Activated CD8-positive, alpha-beta T cell treated with anti-CD3 and anti-CD28 coated beads for 36 hours (primary cell): ENCODE results near the gene NPTX1. TPM values are rescaled to one million over a fixed set of nuclear protein-coding genes. Genes with fewer than 3 reads are reported as not detected.

ENCODE experiments used
- ATAC-seq: fragments of 200-7000 bp; cut with Tn5 transposase; one replicate; pipeline ENCODE4 v1.10.0; 2021; ENCODE audit warnings: mild to moderate bottlenecking, moderate library complexity
- CTCF ChIA-PET: fragments of 350-600 bp; sonication (Branson Sonifier 250); formaldehyde crosslinking; loops from one replicate; lab custom pipeline; 2021; ENCODE audit warnings: antibody characterized with exemption; lab: Charles Lee
- POLR2A ChIA-PET: fragments of 350-600 bp; sonication (Branson Sonifier 250); formaldehyde crosslinking; loops from one replicate; lab custom pipeline; 2021; ENCODE audit warnings: antibody characterized with exemption; lab: Charles Lee
- DNase-seq: peaks from one replicate; pipeline ENCODE4 v3.0.0-alpha.2; 2020
- H3K27ac Mint-ChIP-seq: one replicate; pipeline ENCODE4 v1.8.0; 2021; ENCODE audit warnings: mild to moderate bottlenecking, mixed read lengths
- H3K27me3 Mint-ChIP-seq: one replicate; pipeline ENCODE4 v1.8.0; 2021; ENCODE audit warnings: mixed read lengths
- H3K36me3 Mint-ChIP-seq: one replicate; pipeline ENCODE4 v1.8.0; 2021; ENCODE audit warnings: low read depth, mixed read lengths
- H3K4me1 Mint-ChIP-seq: one replicate; pipeline ENCODE4 v1.8.0; 2021; ENCODE audit warnings: low read depth, mixed read lengths
- H3K4me3 Mint-ChIP-seq: one replicate; pipeline ENCODE4 v1.8.0; 2021; ENCODE audit warnings: mild to moderate bottlenecking, moderate library complexity, mixed read lengths
- H3K9me3 Mint-ChIP-seq: one replicate; pipeline ENCODE4 v1.8.0; 2021; ENCODE audit warnings: mixed read lengths
- intact Hi-C: fragments of 100-400 bp; cut with micrococcal nuclease; formaldehyde crosslinking; loops from one replicate; pipeline ENCODE4 v1.10.0; 2022
- total RNA-seq, 2 experiments: library from RNA; stranded (reverse); gene quantifications; one replicate each; pipeline ENCODE4 v1.2.3, GENCODE V29; 2021
- TF ChIP-seq, protein P1 (sequence below): fragments of 200-600 bp; IDR thresholded peaks from one replicate; pipeline ENCODE4 v1.8.0; 2022; ENCODE audit warnings: antibody characterized with exemption, mild to moderate bottlenecking

Gene NPTX1
- total RNA-seq, 2 experiments from 2014 or later: 3.4 to 5.1 TPM

- ATAC-seq (no peak), DNase-seq (no peak)
- Mint-ChIP-seq H3K9me3 (no peaks in the 10 kb centered on the region), H3K36me3 (no peaks in the 10 kb centered on the region), H3K4me3 (no peak overlapping the region), H3K4me1 (peaks cover 11% of the 10 kb centered on the region), H3K27ac (no peak overlapping the region), H3K27me3 (peaks cover 50% of the 10 kb centered on the region)
- CTCF ChIA-PET: no interaction called here
- POLR2A ChIA-PET: interaction anchor here (4.0 kb wide), 1 partner anchor 24 kb away, joined by 15 read pairs; no protein-coding TSS in a partner anchor
- TF ChIP-seq, protein P1, sequence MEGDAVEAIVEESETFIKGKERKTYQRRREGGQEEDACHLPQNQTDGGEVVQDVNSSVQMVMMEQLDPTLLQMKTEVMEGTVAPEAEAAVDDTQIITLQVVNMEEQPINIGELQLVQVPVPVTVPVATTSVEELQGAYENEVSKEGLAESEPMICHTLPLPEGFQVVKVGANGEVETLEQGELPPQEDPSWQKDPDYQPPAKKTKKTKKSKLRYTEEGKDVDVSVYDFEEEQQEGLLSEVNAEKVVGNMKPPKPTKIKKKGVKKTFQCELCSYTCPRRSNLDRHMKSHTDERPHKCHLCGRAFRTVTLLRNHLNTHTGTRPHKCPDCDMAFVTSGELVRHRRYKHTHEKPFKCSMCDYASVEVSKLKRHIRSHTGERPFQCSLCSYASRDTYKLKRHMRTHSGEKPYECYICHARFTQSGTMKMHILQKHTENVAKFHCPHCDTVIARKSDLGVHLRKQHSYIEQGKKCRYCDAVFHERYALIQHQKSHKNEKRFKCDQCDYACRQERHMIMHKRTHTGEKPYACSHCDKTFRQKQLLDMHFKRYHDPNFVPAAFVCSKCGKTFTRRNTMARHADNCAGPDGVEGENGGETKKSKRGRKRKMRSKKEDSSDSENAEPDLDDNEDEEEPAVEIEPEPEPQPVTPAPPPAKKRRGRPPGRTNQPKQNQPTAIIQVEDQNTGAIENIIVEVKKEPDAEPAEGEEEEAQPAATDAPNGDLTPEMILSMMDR: no peak
- intact Hi-C loops: no loop called here
Observed at GRCh38 chr17:80478487-80479245, 2.3 kb upstream of the NPTX1 start.

GRCh38 chr17:80477647-80478478, 1.5 kb upstream of the NPTX1 start:
- H3K4me1 Mint-ChIP-seq: peaks cover 11% of the 10 kb centered on the region
- no peaks in the 10 kb centered on the region for H3K36me3 Mint-ChIP-seq
- TF ChIP-seq, protein P1: peak; percentile 43
- intact Hi-C loops: no loop called here
- ATAC-seq: peak; percentile 63
- H3K4me3 Mint-ChIP-seq: no peak overlapping the region
- ChIA-PET POLR2A (interaction anchor here (1.0 to 4.0 kb wide), 2 partner anchors 16 to 23 kb away, joined by 3 to 15 read pairs; no protein-coding TSS in a partner anchor), CTCF (interaction anchor here (1.1 kb wide), 1 partner anchor 51 kb away, joined by 4 read pairs; no protein-coding TSS in a partner anchor)
- DNase-seq: peak; percentile 54
- H3K9me3 Mint-ChIP-seq: no peaks in the 10 kb centered on the region
- no peak overlapping the region for H3K27ac Mint-ChIP-seq
- H3K27me3 Mint-ChIP-seq: peaks cover 57% of the 10 kb centered on the region

- ATAC-seq (no peak), DNase-seq (no peak)
- no peak overlapping the region for H3K4me3 Mint-ChIP-seq
- H3K4me1 Mint-ChIP-seq: peaks cover 14% of the 10 kb centered on the region
- TF ChIP-seq, protein P1: no peak
- H3K9me3 Mint-ChIP-seq: no peaks in the 10 kb centered on the region
- intact Hi-C loops: no loop called here
- CTCF ChIA-PET: interaction anchor here (1.1 kb wide), 1 partner anchor 50 kb away, joined by 4 read pairs; no protein-coding TSS in a partner anchor
- no peaks in the 10 kb centered on the region for H3K36me3 Mint-ChIP-seq
- peaks cover 58% of the 10 kb centered on the region for H3K27me3 Mint-ChIP-seq
- H3K27ac Mint-ChIP-seq: no peak overlapping the region
- POLR2A ChIA-PET: interaction anchor here (1.0 to 4.0 kb wide), 2 partner anchors 15 to 22 kb away, joined by 3 to 15 read pairs; no protein-coding TSS in a partner anchor
Observed at GRCh38 chr17:80476877-80477646, 655 bp upstream of the NPTX1 start.

DNA sequence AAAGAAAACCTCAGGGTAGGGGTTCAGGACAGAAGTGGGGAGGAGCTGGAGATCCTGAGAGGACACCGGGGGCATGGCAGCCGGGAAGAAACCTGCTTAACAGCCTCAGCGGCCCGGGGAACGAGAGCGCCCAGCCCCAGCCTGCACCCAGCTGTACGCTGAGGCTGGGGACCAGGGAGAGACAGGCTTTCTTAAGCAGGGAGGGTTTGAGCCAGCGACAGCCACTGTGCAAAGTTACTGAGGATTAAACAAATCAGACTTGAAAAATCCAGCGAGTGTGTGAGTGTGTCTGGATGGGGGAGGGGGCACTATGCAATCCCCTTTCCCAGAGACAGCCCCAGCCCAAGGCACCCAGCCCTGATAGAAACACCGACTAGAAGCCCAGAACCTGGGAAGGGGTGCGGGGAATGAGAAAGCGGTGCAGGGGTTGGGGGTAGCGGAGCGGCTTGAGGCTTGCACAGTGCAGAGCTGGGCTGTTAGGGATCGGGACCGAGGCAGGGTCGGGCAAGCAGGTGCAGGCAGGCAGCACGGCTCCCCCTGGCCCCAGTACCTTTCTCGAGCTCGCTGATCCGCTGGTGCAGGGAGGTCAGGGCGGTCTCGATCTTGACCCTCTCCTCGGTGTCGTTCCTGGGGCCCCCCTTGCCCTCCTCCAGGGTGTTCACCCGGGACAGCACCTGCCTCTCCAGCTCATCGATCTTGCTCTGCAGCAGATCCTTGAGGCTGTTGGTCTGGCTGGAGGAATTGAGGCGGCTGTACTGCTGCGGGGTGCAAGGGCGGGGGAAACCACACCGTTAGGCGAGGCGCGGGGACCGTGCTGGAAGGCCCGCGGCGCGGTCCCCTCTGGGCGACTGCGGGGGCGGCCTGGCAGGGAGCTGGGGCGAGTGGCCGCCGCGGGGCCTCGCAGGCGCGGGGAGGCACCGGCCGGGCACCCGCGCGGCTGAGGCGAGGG, 1.2 kb downstream of the NPTX1 start:
- TF ChIP-seq, protein P1: no peak
- POLR2A ChIA-PET: interaction anchor here (0.6 to 4.0 kb wide), 4 partner anchors 19 to 504 kb away, joined by 3 to 15 read pairs (median 4); no protein-coding TSS in a partner anchor
- peak; percentile 22 for ATAC-seq
- H3K27me3 Mint-ChIP-seq: peaks cover 48% of the 10 kb centered on the region
- H3K4me3 Mint-ChIP-seq: peak overlapping the region; percentile 46
- H3K36me3 Mint-ChIP-seq: no peaks in the 10 kb centered on the region
- DNase-seq: no peak
- no peaks in the 10 kb centered on the region for H3K9me3 Mint-ChIP-seq
- CTCF ChIA-PET: interaction anchor here (0.6 to 1.5 kb wide), 3 partner anchors 8 to 100 kb away, joined by 3 read pairs; no protein-coding TSS in a partner anchor
- peaks cover 16% of the 10 kb centered on the region for H3K4me1 Mint-ChIP-seq
- intact Hi-C loops: no loop called here
- no peak overlapping the region for H3K27ac Mint-ChIP-seq
